Panc1 (cell line): ENCODE measurements around the gene MYDGF. TPM values are rescaled to one million over a fixed set of nuclear protein-coding genes. Genes with fewer than 3 reads are reported as not detected.

Experiments used
- ATAC-seq: fragments of 200-7000 bp; cut with Tn5 transposase; 2 replicates; pipeline ENCODE4 v1.9.1; 2020; ENCODE audit warnings: mild to moderate bottlenecking, moderate library complexity
- BruUV-seq: library from RNA; stranded (reverse); fragments of 400-500 nt; replicated peaks from 2 replicates; lab custom pipeline; 2021; lab: Mats Ljungman, UMichigan
- CTCF ChIA-PET: fragments of 300-600 bp; sonication (Branson Sonifier 250); formaldehyde crosslinking; loops from one replicate; lab custom pipeline; 2022; ENCODE audit warnings: antibody characterized with exemption; lab: Charles Lee
- POLR2A ChIA-PET: fragments of 300-600 bp; sonication (Branson Sonifier 250); formaldehyde crosslinking; loops from one replicate; lab custom pipeline; 2022; ENCODE audit warnings: antibody characterized with exemption; lab: Charles Lee
- DNase-seq: peaks from one replicate; pipeline ENCODE4 v3.0.0-alpha.2; 2010; ENCODE audit warnings: low read depth, low spot score
- H3K27ac ChIP-seq: 2 replicates; pipeline ENCODE4 v1.5.1; 2011; ENCODE audit warnings: mild to moderate bottlenecking, low read length, inconsistent platforms
- H3K27me3 ChIP-seq: fragments of 200-500 bp; sonication (Bioruptor generic); 2 replicates; pipeline ENCODE4 v1.6.0; 2014; ENCODE audit warnings: low read length, inconsistent platforms; ENCODE audit not compliant: control insufficient read depth, insufficient read depth
- H3K36me3 ChIP-seq: fragments of 200-500 bp; sonication (Bioruptor generic); 2 replicates; pipeline ENCODE4 v1.5.1; 2014; ENCODE audit warnings: inconsistent platforms, mild to moderate bottlenecking, low read length, moderate library complexity; ENCODE audit not compliant: control insufficient read depth, insufficient read depth
- H3K4me1 ChIP-seq: 2 replicates; pipeline ENCODE4 v1.5.1; 2011; ENCODE audit warnings: inconsistent platforms, mild to moderate bottlenecking, low read length, moderate library complexity; ENCODE audit not compliant: control insufficient read depth, insufficient read depth
- H3K4me3 ChIP-seq, 2 experiments: 2 replicates each; pipeline ENCODE4 v1.5.1; 2011 to 2012; ENCODE audit warnings: low read depth in 2 of 2, low read length in 2 of 2, mild to moderate bottlenecking in 2 of 2, inconsistent platforms in 1 of 2, moderate library complexity in 1 of 2
- H3K9me3 ChIP-seq: fragments of 200-500 bp; sonication (Bioruptor generic); 2 replicates; pipeline ENCODE4 v1.5.1; 2014; ENCODE audit warnings: low read depth, mild to moderate bottlenecking, inconsistent platforms, low read length, moderate library complexity; ENCODE audit not compliant: control insufficient read depth, insufficient read depth
- POLR2AphosphoS5 ChIP-seq: IDR thresholded peaks from 2 replicates; pipeline ENCODE4 v1.6.1; 2012; ENCODE audit warnings: mild to moderate bottlenecking, low read depth, low read length, moderate library complexity
- REST ChIP-seq, 2 experiments: IDR thresholded peaks; 2 replicates each; pipeline ENCODE4 v1.6.1; 2011 to 2012; ENCODE audit warnings: low read depth in 2 of 2, control low read depth in 1 of 2, low read length in 1 of 2, mild to moderate bottlenecking in 1 of 2, moderate library complexity in 1 of 2; ENCODE audit not compliant: insufficient read depth in 1 of 2
- SIN3A ChIP-seq: IDR thresholded peaks from 2 replicates; pipeline ENCODE4 v1.6.1; 2012; ENCODE audit warnings: low read depth, mild to moderate bottlenecking, low read length, moderate library complexity, borderline replicate concordance; ENCODE audit not compliant: insufficient read depth
- TCF7L2 ChIP-seq: IDR thresholded peaks from 2 replicates; pipeline ENCODE4 v1.6.1; 2011; ENCODE audit warnings: mild to moderate bottlenecking, low read depth, low read length, inconsistent platforms
- in situ Hi-C: cut with HindIII; loops from 2 replicates; pipeline ENCODE4 v1.10.0; 2016; ENCODE audit warnings: low sequenced_read_pairs, low pct_unique_long_range_greater_than_20kb
- intact Hi-C: fragments of 100-400 bp; cut with micrococcal nuclease; formaldehyde crosslinking; loops from one replicate; pipeline ENCODE4 v1.10.0; 2022; ENCODE audit not compliant: unreplicated experiment
- total RNA-seq: library from RNA; stranded (reverse); gene quantifications from one replicate; pipeline ENCODE4 v1.2.1, GENCODE V29; 2021; ENCODE audit not compliant: unreplicated experiment
- TF ChIP-seq, protein P1 (sequence below): fragments of 450-650 bp; IDR thresholded peaks from 2 replicates; pipeline ENCODE4 v1.5.1; 2017; ENCODE audit warnings: mild to moderate bottlenecking

The MYDGF gene
- total RNA-seq, 1 experiment from 2014 or later: 78.1 TPM

- intact Hi-C loops (no loop called here), in situ Hi-C loops (no loop called here)
- Histone ChIP-seq H3K27me3 (no peaks in the 10 kb centered on the region), H3K9me3 (no peaks in the 10 kb centered on the region), H3K27ac (no peak overlapping the region), H3K4me3 (no peak overlapping the region), H3K4me1 (no peaks in the 10 kb centered on the region; the same call in none of the 2 replicates), H3K36me3 (peaks cover 4% of the 10 kb centered on the region; the same call in 1 of the 2 replicates)
- CTCF ChIA-PET: interaction anchor here (0.5 kb wide), 1 partner anchor 86 kb away, joined by 5 read pairs; no protein-coding TSS in a partner anchor
- TF ChIP-seq REST (IDR thresholded peaks at IDR 0.05; ENCODE audit: insufficient read depth in 1 of 2, low read depth in 2 of 2, low read length in 1 of 2) (no peak), POLR2AphosphoS5 (no peak)
- DNase-seq: no peak
- ATAC-seq: no peak
- POLR2A ChIA-PET: interaction anchor here (0.7 kb wide), 1 partner anchor 26 kb away, joined by 7 read pairs; no protein-coding TSS in a partner anchor
- BruUV-seq: no TSS peak
These were observed 27.5 kb downstream of the MYDGF start for GRCh38 chr19:4642625-4643024.

- intact Hi-C loops (no loop called here), in situ Hi-C loops (no loop called here)
- Histone ChIP-seq H3K4me1 (no peaks in the 10 kb centered on the region; the same call in none of the 2 replicates), H3K27ac (no peak overlapping the region), H3K9me3 (no peaks in the 10 kb centered on the region), H3K27me3 (no peaks in the 10 kb centered on the region), H3K36me3 (peaks cover 4% of the 10 kb centered on the region; the same call in 1 of the 2 replicates), H3K4me3 (no peak overlapping the region)
- CTCF ChIA-PET: no interaction called here
- no peak for ATAC-seq
- BruUV-seq: no TSS peak
- POLR2A ChIA-PET: no interaction called here
- no peak for DNase-seq
- no peak for TF ChIP-seq POLR2AphosphoS5
- TF ChIP-seq, protein P1, sequence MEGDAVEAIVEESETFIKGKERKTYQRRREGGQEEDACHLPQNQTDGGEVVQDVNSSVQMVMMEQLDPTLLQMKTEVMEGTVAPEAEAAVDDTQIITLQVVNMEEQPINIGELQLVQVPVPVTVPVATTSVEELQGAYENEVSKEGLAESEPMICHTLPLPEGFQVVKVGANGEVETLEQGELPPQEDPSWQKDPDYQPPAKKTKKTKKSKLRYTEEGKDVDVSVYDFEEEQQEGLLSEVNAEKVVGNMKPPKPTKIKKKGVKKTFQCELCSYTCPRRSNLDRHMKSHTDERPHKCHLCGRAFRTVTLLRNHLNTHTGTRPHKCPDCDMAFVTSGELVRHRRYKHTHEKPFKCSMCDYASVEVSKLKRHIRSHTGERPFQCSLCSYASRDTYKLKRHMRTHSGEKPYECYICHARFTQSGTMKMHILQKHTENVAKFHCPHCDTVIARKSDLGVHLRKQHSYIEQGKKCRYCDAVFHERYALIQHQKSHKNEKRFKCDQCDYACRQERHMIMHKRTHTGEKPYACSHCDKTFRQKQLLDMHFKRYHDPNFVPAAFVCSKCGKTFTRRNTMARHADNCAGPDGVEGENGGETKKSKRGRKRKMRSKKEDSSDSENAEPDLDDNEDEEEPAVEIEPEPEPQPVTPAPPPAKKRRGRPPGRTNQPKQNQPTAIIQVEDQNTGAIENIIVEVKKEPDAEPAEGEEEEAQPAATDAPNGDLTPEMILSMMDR: no peak
- no peak for TF ChIP-seq SIN3A
- TF ChIP-seq TCF7L2: no peak
- no peak for TF ChIP-seq REST (IDR thresholded peaks at IDR 0.05; ENCODE audit: insufficient read depth in 1 of 2, low read depth in 2 of 2, low read length in 1 of 2)
These were observed 29.0 kb downstream of the MYDGF start for GRCh38 chr19:4641132-4641531.
